Cardiac muscle cell (in vitro differentiated cells and primary cell): ENCODE data around the gene IGLON5. TPM values are rescaled to one million over a fixed set of nuclear protein-coding genes. Genes with fewer than 3 reads are reported as not detected.

Experiments
- DNase-seq, 2 donors: peaks; one replicate each; pipeline versions ENCODE4 v3.0.0 to v3.0.0-alpha.2; 2010 to 2017; ENCODE audit warnings: low read depth in 1 of 2, low spot score in 1 of 2
- H3K27ac ChIP-seq: fragments of 200-600 bp; sonication (generic); 2 replicates; pipeline ENCODE4 v1.5.1; 2016
- H3K27me3 ChIP-seq: fragments of 200-600 bp; sonication (generic); 2 replicates; pipeline ENCODE4 v1.6.0; 2016; ENCODE audit warnings: control low read depth
- H3K36me3 ChIP-seq: fragments of 200-600 bp; sonication (generic); 2 replicates; pipeline ENCODE4 v1.5.1; 2016; ENCODE audit warnings: control low read depth
- H3K4me1 ChIP-seq: fragments of 200-600 bp; sonication (generic); 2 replicates; pipeline ENCODE4 v1.8.1; 2017; ENCODE audit warnings: low read depth, mild to moderate bottlenecking, mixed run types
- H3K4me3 ChIP-seq: fragments of 200-600 bp; sonication (generic); 2 replicates; pipeline ENCODE4 v1.5.1; 2016; ENCODE audit warnings: mild to moderate bottlenecking
- H3K9me3 ChIP-seq: fragments of 200-600 bp; sonication (generic); 2 replicates; pipeline ENCODE4 v1.5.1; 2017; ENCODE audit warnings: low read depth, mild to moderate bottlenecking, control low read depth
- CTCF ChIP-seq: IDR thresholded peaks from 2 replicates; pipeline ENCODE4 v1.5.1; 2012; ENCODE audit warnings: low read depth, mild to moderate bottlenecking, low read length
- polyA plus RNA-seq: library from polyadenylated mRNA; unstranded; fragments of >200 nt; fragmentation: Nextera tagmentation; extraction: Ambion mirVana; gene quantifications from 2 replicates; pipeline ENCODE4 v1.2.1, GENCODE V29; 2016
- total RNA-seq: library from RNA; depleted of rRNA; stranded (reverse); fragments of >200 nt; gene quantifications from 2 replicates; pipeline ENCODE4 v1.2.3, GENCODE V29; 2016

IGLON5 gene
- total and polyA plus RNA-seq, 2 experiments from 2014 or later, result 1.5 to 12.6 TPM

- peaks cover 3% of the 10 kb centered on the region for H3K4me1 ChIP-seq
- H3K36me3 ChIP-seq, result no peaks in the 10 kb centered on the region
- H3K4me3 ChIP-seq, result no peak overlapping the region
- no peak overlapping the region for H3K27ac ChIP-seq
- no peak for DNase-seq
- TF ChIP-seq CTCF, result no peak
- no peaks in the 10 kb centered on the region for H3K27me3 ChIP-seq
- no peaks in the 10 kb centered on the region for H3K9me3 ChIP-seq
Observed at GRCh38 chr19:51337861-51338562, 26.6 kb downstream of the IGLON5 start.

- peak; percentile 81 to 91 for DNase-seq
- no peaks in the 10 kb centered on the region for H3K9me3 ChIP-seq
- H3K4me1 ChIP-seq, result peaks cover 3% of the 10 kb centered on the region
- no peaks in the 10 kb centered on the region for H3K36me3 ChIP-seq
- peak overlapping the region; percentile 65 for H3K27ac ChIP-seq
- H3K27me3 ChIP-seq, result no peaks in the 10 kb centered on the region
- peak overlapping the region; percentile 62 for H3K4me3 ChIP-seq
- peak; percentile 78 for TF ChIP-seq CTCF
Observed at GRCh38 chr19:51338563-51339312, 27.3 kb downstream of the IGLON5 start.

GRCh38 chr19:51339313-51339686 lies 27.9 kb downstream of the IGLON5 start:
- peak overlapping the region; percentile 62 for H3K4me3 ChIP-seq
- no peak for TF ChIP-seq CTCF
- no peak for DNase-seq
- no peaks in the 10 kb centered on the region for H3K27me3 ChIP-seq
- no peaks in the 10 kb centered on the region for H3K36me3 ChIP-seq
- H3K9me3 ChIP-seq, result no peaks in the 10 kb centered on the region
- peaks cover 3% of the 10 kb centered on the region for H3K4me1 ChIP-seq
- peak overlapping the region; percentile 65 for H3K27ac ChIP-seq

- no peak for TF ChIP-seq CTCF
Observed at GRCh38 chr19:51339687-51340656, 28.5 kb downstream of the IGLON5 start.

GRCh38 chr19:51341066-51341465 lies 29.6 kb downstream of the IGLON5 start:
- Histone ChIP-seq H3K9me3 (no peaks in the 10 kb centered on the region), H3K4me1 (peaks cover 3% of the 10 kb centered on the region), H3K36me3 (peaks cover 3% of the 10 kb centered on the region), H3K27me3 (no peaks in the 10 kb centered on the region), H3K4me3 (no peak overlapping the region), H3K27ac (no peak overlapping the region)
- no peak for TF ChIP-seq CTCF
- no peak for DNase-seq

More at GRCh38 chr19:51339687-51340656, 28.5 kb downstream of the IGLON5 start:
- Histone ChIP-seq H3K36me3 (peaks cover 3% of the 10 kb centered on the region), H3K27ac (peak overlapping the region; percentile 78), H3K27me3 (no peaks in the 10 kb centered on the region), H3K4me3 (peak overlapping the region; percentile 62), H3K4me1 (peaks cover 3% of the 10 kb centered on the region), H3K9me3 (no peaks in the 10 kb centered on the region)
- peak; percentile 98 to 99 for DNase-seq
